SK-MEL-5 (cell line): Measurements from ENCODE around the gene MKNK1. TPM values are rescaled to one million over a fixed set of nuclear protein-coding genes. Genes with fewer than 3 reads are reported as not detected.

Experiments used
- DNase-seq: peaks from one replicate; pipeline ENCODE4 v3.0.0-alpha.2; 2016; ENCODE audit warnings: low read depth, low spot score
- in situ Hi-C: cut with HindIII; loops from 2 replicates; pipeline ENCODE4 v1.10.0; 2016; ENCODE audit warnings: low sequenced_read_pairs, high pct_unique_total_duplicates, low pct_unique_long_range_greater_than_20kb
- total RNA-seq: library from RNA; depleted of rRNA; stranded (reverse); fragments of >200 nt; shearing (Covaris generic); gene quantifications from 2 replicates; pipeline ENCODE4 v1.2.3, GENCODE V29; 2014

The MKNK1 gene
- total RNA-seq, 1 experiment from 2014 or later = 16.2 TPM

- in situ Hi-C loops = no loop called here
Measured at GRCh38 chr1:46533179-46533864, 70.7 kb downstream of the MKNK1 start.

GRCh38 chr1:46532498-46533178 is 71.4 kb downstream of the MKNK1 start:
- no peak for DNase-seq
- in situ Hi-C loops = no loop called here

More at GRCh38 chr1:46533179-46533864, 70.7 kb downstream of the MKNK1 start:
- DNase-seq = no peak

GRCh38 chr1:46532095-46532494 is 72.0 kb downstream of the MKNK1 start:
- no peak for DNase-seq

GRCh38 chr1:46530791-46531409 is 73.2 kb downstream of the MKNK1 start:
- in situ Hi-C loops = no loop called here
- no peak for DNase-seq

More at GRCh38 chr1:46532095-46532494, 72.0 kb downstream of the MKNK1 start:
- in situ Hi-C loops = no loop called here

GRCh38 chr1:46530311-46530710 is 73.8 kb downstream of the MKNK1 start:
- no peak for DNase-seq
- in situ Hi-C loops = no loop called here

- peak; percentile 7 for DNase-seq
- in situ Hi-C loops = loop anchor here (10.0 kb wide), 1 partner anchor 54 kb away; no protein-coding TSS in a partner anchor
Measured at GRCh38 chr1:46529031-46529630, 74.9 kb downstream of the MKNK1 start.

GRCh38 chr1:46528297-46528955 is 75.6 kb downstream of the MKNK1 start:
- in situ Hi-C loops = loop anchor here (10.0 kb wide), 1 partner anchor 54 kb away; no protein-coding TSS in a partner anchor
- DNase-seq = peak; percentile 31

- in situ Hi-C loops = loop anchor here (10.0 kb wide), 1 partner anchor 53 kb away; no protein-coding TSS in a partner anchor
- peak; percentile 73 for DNase-seq
Measured at GRCh38 chr1:46527474-46528296, 76.4 kb downstream of the MKNK1 start.

- in situ Hi-C loops = loop anchor here (10.0 kb wide), 1 partner anchor 52 kb away; no protein-coding TSS in a partner anchor
- DNase-seq = no peak
Measured at GRCh38 chr1:46526691-46527291, 77.3 kb downstream of the MKNK1 start.

GRCh38 chr1:46526013-46526690 is 77.9 kb downstream of the MKNK1 start:
- in situ Hi-C loops = loop anchor here (10.0 kb wide), 1 partner anchor 51 kb away; no protein-coding TSS in a partner anchor

GRCh38 chr1:46525253-46525983 is 78.7 kb downstream of the MKNK1 start:
- in situ Hi-C loops = loop anchor here (10.0 kb wide), 1 partner anchor 51 kb away; no protein-coding TSS in a partner anchor
- DNase-seq = no peak

More at GRCh38 chr1:46526013-46526690, 77.9 kb downstream of the MKNK1 start:
- DNase-seq = no peak

- in situ Hi-C loops = loop anchor here (10.0 kb wide), 1 partner anchor 50 kb away; no protein-coding TSS in a partner anchor
- no peak for DNase-seq
Measured at GRCh38 chr1:46524843-46525242, 79.2 kb downstream of the MKNK1 start.

GRCh38 chr1:46523496-46524353 is 80.3 kb downstream of the MKNK1 start:
- no peak for DNase-seq
- in situ Hi-C loops = loop anchor here (10.0 kb wide), 1 partner anchor 49 kb away; no protein-coding TSS in a partner anchor

- DNase-seq = no peak
- in situ Hi-C loops = loop anchor here (10.0 kb wide), 1 partner anchor 48 kb away; no protein-coding TSS in a partner anchor
Measured at GRCh38 chr1:46522969-46523320, 81.1 kb downstream of the MKNK1 start.
